ENCODE results near the gene LRRK1. TPM values are rescaled to one million over a fixed set of nuclear protein-coding genes. Genes with fewer than 3 reads are reported as not detected.

Gene LRRK1, protein sequence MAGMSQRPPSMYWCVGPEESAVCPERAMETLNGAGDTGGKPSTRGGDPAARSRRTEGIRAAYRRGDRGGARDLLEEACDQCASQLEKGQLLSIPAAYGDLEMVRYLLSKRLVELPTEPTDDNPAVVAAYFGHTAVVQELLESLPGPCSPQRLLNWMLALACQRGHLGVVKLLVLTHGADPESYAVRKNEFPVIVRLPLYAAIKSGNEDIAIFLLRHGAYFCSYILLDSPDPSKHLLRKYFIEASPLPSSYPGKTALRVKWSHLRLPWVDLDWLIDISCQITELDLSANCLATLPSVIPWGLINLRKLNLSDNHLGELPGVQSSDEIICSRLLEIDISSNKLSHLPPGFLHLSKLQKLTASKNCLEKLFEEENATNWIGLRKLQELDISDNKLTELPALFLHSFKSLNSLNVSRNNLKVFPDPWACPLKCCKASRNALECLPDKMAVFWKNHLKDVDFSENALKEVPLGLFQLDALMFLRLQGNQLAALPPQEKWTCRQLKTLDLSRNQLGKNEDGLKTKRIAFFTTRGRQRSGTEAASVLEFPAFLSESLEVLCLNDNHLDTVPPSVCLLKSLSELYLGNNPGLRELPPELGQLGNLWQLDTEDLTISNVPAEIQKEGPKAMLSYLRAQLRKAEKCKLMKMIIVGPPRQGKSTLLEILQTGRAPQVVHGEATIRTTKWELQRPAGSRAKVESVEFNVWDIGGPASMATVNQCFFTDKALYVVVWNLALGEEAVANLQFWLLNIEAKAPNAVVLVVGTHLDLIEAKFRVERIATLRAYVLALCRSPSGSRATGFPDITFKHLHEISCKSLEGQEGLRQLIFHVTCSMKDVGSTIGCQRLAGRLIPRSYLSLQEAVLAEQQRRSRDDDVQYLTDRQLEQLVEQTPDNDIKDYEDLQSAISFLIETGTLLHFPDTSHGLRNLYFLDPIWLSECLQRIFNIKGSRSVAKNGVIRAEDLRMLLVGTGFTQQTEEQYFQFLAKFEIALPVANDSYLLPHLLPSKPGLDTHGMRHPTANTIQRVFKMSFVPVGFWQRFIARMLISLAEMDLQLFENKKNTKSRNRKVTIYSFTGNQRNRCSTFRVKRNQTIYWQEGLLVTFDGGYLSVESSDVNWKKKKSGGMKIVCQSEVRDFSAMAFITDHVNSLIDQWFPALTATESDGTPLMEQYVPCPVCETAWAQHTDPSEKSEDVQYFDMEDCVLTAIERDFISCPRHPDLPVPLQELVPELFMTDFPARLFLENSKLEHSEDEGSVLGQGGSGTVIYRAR (N-terminal part only)
- 10 to 100 TPM in 3 of 4 donors, 1 to 10 TPM in 1; 9.4 to 35.5 (median 16.9) TPM for total RNA-seq

- ATAC-seq (ENCODE audit: low FRiP score): peak; percentile 55
- TF ChIP-seq CTCF (IDR thresholded peaks at IDR 0.05): no peak
- no peak for DNase-seq (ENCODE audit: low spot score)
Observed at GRCh38 chr15:100918690-100919480, at the start of gene LRRK1. Gene LRRK1, plus strand, starts transcription at chr15:100919357. Its CDS starts 5,276 bp downstream, at chr15:100924633.

DNA sequence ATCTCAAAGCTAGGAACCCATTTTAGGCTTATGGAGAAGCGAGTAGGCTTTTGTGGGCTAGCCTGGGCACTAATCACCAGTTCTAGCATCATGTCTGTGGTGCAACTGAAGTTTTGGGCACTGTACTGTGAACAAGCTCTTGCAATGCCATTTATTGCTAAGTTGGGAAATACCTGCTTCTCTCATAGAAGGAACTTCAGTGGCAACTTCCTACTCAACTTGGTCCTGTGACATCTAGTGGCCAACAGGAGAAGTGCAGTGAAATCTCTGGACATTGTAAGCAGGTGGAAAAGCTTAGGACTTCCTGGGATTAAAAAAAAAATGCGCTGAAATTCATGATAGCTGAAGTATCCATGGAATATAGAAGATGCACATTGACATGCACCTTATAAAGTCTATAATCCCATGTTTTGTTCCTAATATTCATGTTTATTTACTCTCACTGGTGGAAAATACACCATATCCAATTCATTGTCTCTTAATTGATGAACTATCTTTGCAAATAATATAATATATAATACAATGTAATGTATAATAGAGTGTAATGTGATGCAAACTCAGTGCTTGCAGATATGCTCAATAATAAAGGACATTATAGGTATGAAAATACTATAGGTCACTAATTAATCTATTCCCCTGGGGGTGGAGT is 46.0 kb upstream of the LRRK1 start:
- DNase-seq (ENCODE audit: low spot score) (peak; percentile 60), ATAC-seq (ENCODE audit: low FRiP score) (peak; percentile 86)
- peak in 2 of 3 donors; percentile 79 to 96 for TF ChIP-seq CTCF (IDR thresholded peaks at IDR 0.05)

- ATAC-seq (ENCODE audit: low FRiP score): no peak
- no peak for TF ChIP-seq CTCF (IDR thresholded peaks at IDR 0.05)
- no peak for DNase-seq (ENCODE audit: low spot score)
Observed at GRCh38 chr15:100875495-100875894, 43.7 kb upstream of the LRRK1 start.

DNA sequence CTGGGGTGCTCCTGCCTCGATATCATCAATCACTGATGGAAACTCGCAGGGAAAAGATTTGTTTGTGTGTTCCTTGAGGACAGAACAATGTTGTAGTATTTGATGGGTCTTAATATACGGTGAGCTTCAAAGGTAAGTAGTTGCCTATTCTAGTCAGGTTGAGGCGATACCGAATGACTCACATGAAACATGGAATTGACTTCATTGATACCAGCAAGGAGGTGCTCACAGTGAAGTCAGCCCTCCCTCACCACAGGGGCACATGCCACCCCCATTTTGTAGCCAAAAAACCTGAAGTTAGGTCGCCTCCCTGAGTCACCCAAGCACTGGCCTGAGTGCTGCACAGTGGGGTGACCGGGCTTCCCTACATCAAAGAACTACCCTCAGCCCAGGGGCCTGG is 43.2 kb upstream of the LRRK1 start:
- DNase-seq (ENCODE audit: low spot score) (no peak), ATAC-seq (ENCODE audit: low FRiP score) (no peak)
- TF ChIP-seq CTCF (IDR thresholded peaks at IDR 0.05): no peak

GRCh38 chr15:100877551-100877950 is 41.6 kb upstream of the LRRK1 start:
- ATAC-seq (ENCODE audit: low FRiP score) (no peak), DNase-seq (ENCODE audit: low spot score) (no peak)
- TF ChIP-seq CTCF (IDR thresholded peaks at IDR 0.05): no peak
